HepG2 (cell line): ENCODE results near the gene PA2G4. TPM values are rescaled to one million over a fixed set of nuclear protein-coding genes. Genes with fewer than 3 reads are reported as not detected.

ENCODE experiments used
- AKAP8 ChIP-seq: sonication (generic); formaldehyde crosslinking; IDR thresholded peaks from 2 replicates; pipeline ENCODE4 v1.5.1; 2020; ENCODE audit warnings: mild to moderate bottlenecking, missing genetic modification reagents
- BRD4 ChIP-seq: sonication (generic); formaldehyde crosslinking; IDR thresholded peaks from 2 replicates; pipeline ENCODE4 v1.4.0; 2020; ENCODE audit warnings: missing genetic modification reagents
- CENPX ChIP-seq: sonication (generic); formaldehyde crosslinking; IDR thresholded peaks from 2 replicates; pipeline ENCODE4 v1.9.0; 2021; ENCODE audit warnings: mild to moderate bottlenecking, missing genetic modification reagents, moderate library complexity
- DNMT1 ChIP-seq: sonication (generic); formaldehyde crosslinking; IDR thresholded peaks from 2 replicates; pipeline ENCODE4 v1.5.1; 2020; ENCODE audit warnings: mild to moderate bottlenecking, missing genetic modification reagents
- FOXK1 ChIP-seq: sonication (generic); formaldehyde crosslinking; IDR thresholded peaks from 2 replicates; pipeline ENCODE4 v1.4.0; 2020; ENCODE audit warnings: low read depth, missing genetic modification reagents, borderline replicate concordance
- HNF4A ChIP-seq: sonication (generic); formaldehyde crosslinking; IDR thresholded peaks from 2 replicates; pipeline ENCODE4 v1.4.0; 2020; ENCODE audit warnings: missing genetic modification reagents
- JARID2 ChIP-seq: sonication (generic); formaldehyde crosslinking; IDR thresholded peaks from 2 replicates; pipeline ENCODE4 v1.8.1; 2023; ENCODE audit warnings: missing genetic modification reagents, inconsistent platforms; ENCODE audit not compliant: insufficient replicate concordance
- JUN ChIP-seq: sonication (generic); formaldehyde crosslinking; IDR thresholded peaks from 2 replicates; pipeline ENCODE4 v1.4.0; 2020; ENCODE audit warnings: mild to moderate bottlenecking, missing genetic modification reagents
- KDM5B ChIP-seq: sonication (generic); formaldehyde crosslinking; IDR thresholded peaks from 2 replicates; pipeline ENCODE4 v1.4.0; 2020; ENCODE audit warnings: missing genetic modification reagents, mild to moderate bottlenecking, borderline replicate concordance
- KLF16 ChIP-seq, 2 experiments: sonication (generic) in 1 of 2; formaldehyde crosslinking in 1 of 2; IDR thresholded peaks; 2 replicates each; pipeline versions ENCODE4 v1.6.1 to v1.8.0; 2016 to 2023; ENCODE audit warnings: missing genetic modification reagents in 2 of 2, missing compliant biosample characterization in 1 of 2
- MEF2D ChIP-seq: sonication (generic); formaldehyde crosslinking; IDR thresholded peaks from 2 replicates; pipeline ENCODE4 v1.5.1; 2020; ENCODE audit warnings: mild to moderate bottlenecking, missing genetic modification reagents
- MEIS2 ChIP-seq: sonication (generic); formaldehyde crosslinking; IDR thresholded peaks from 2 replicates; pipeline ENCODE4 v1.9.0; 2021; ENCODE audit warnings: mild to moderate bottlenecking, missing genetic modification reagents
- MLX ChIP-seq: IDR thresholded peaks from 2 replicates; pipeline ENCODE4 v1.6.1; 2016
- RELA ChIP-seq: sonication (generic); formaldehyde crosslinking; IDR thresholded peaks from 2 replicates; pipeline ENCODE4 v1.4.0; 2020; ENCODE audit warnings: missing genetic modification reagents
- SP4 ChIP-seq: sonication (generic); formaldehyde crosslinking; IDR thresholded peaks from 2 replicates; pipeline ENCODE4 v1.8.1; 2023; ENCODE audit warnings: mild to moderate bottlenecking, missing genetic modification reagents
- TEF ChIP-seq: sonication (generic); formaldehyde crosslinking; IDR thresholded peaks from 2 replicates; pipeline ENCODE4 v1.5.0; 2020; ENCODE audit warnings: missing genetic modification reagents
- ZBTB8A ChIP-seq: sonication (generic); formaldehyde crosslinking; IDR thresholded peaks from 2 replicates; pipeline ENCODE4 v1.4.0; 2020; ENCODE audit warnings: mild to moderate bottlenecking, low read depth, missing genetic modification reagents, borderline replicate concordance
- ZNF430 ChIP-seq: sonication (generic); formaldehyde crosslinking; IDR thresholded peaks from 2 replicates; pipeline ENCODE4 v1.9.0; 2021; ENCODE audit warnings: mild to moderate bottlenecking, missing genetic modification reagents
- ZNF749 ChIP-seq: sonication (generic); formaldehyde crosslinking; IDR thresholded peaks from 2 replicates; pipeline ENCODE4 v1.8.0; 2022; ENCODE audit warnings: mild to moderate bottlenecking, missing genetic modification reagents, moderate library complexity, borderline replicate concordance
- ZNF891 ChIP-seq: sonication (generic); formaldehyde crosslinking; IDR thresholded peaks from 2 replicates; pipeline ENCODE4 v1.5.0; 2020; ENCODE audit warnings: mild to moderate bottlenecking, missing genetic modification reagents
- polyA plus RNA-seq, 8 experiments: library from polyadenylated mRNA; depleted of rRNA in 3 of 8; stranded (reverse) in 7 of 8; unstranded in 1 of 8; fragments of >200 nt; fragmentation: Illumina TruSeq in 4 of 8; extraction: Trizol in 4 of 8; gene quantifications; 2 replicates each; pipeline versions ENCODE4 v1.2.1 to v1.2.3, GENCODE V29; 2011 to 2016; ENCODE audit warnings: low read depth in 4 of 8, missing spikeins in 1 of 8, mixed read lengths in 1 of 8; ENCODE audit not compliant: insufficient read depth in 1 of 8
- total RNA-seq, 5 experiments: library from RNA; depleted of rRNA; stranded (reverse); fragments of >200 nt; fragmentation: Illumina TruSeq; extraction: Trizol; gene quantifications; 2 replicates each; pipeline ENCODE4 v1.2.3, GENCODE V29; 2016; ENCODE audit warnings: low read depth in 1 of 5
- TF ChIP-seq, protein P1 (sequence below): sonication (generic); formaldehyde crosslinking; IDR thresholded peaks from 2 replicates; pipeline ENCODE4 v1.8.1; 2023; ENCODE audit warnings: missing genetic modification reagents, mild to moderate bottlenecking, borderline replicate concordance
- TF ChIP-seq, protein P2 (sequence below): sonication (generic); formaldehyde crosslinking; IDR thresholded peaks from 2 replicates; pipeline ENCODE4 v1.4.0; 2020; ENCODE audit warnings: missing genetic modification reagents, borderline replicate concordance

Gene PA2G4
- total and polyA plus RNA-seq, 2 of the 13 experiments (the other 11 are each of a cell fraction or from before 2014, with no cell fraction given): 147 to 240 TPM

DNA sequence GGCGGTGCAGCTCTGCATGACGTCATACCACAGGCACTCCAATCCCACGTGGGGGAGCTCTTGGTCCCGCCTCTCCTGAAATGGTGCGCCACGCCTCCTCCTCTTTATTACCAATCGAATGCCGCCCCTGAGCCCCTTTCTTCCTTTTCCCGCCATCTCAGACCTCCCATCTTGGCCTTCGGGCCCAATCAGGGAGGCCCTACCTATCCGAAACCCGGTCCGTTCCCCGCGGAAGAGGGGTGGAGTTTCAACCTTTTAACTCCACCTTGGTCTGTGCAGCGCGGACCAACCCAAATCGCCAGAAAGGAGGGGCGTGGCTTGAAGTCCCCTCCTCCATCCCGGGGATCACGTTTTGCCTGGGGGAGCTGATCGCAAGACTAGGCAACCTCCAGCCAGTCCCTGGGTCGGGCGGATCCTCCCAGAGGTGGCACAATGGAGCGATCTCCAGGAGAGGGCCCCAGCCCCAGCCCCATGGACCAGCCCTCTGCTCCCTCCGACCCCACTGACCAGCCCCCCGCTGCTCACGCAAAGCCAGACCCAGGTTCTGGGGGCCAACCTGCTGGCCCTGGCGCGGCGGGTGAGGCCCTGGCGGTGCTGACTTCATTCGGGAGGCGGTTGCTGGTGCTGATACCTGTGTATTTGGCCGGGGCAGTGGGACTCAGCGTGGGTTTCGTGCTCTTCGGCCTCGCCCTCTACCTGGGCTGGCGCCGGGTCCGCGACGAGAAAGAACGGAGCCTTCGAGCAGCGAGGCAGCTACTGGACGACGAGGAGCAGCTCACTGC lies 23.7 kb downstream of the PA2G4 start, which contains the start of gene ESYT1 (continued):
- TF ChIP-seq FOXK1 (CRISPR knock-in tag) (no peak; the same call in 1 of the 2 replicates), MLX (CRISPR knock-in tag) (0 out of 2 replicates have a peak, but pooled peaks have one; percentile 13), ZNF430 (CRISPR knock-in tag) (0 out of 2 replicates have a peak, but pooled peaks have one; percentile 51), RELA (CRISPR knock-in tag) (0 out of 2 replicates have a peak, but pooled peaks have one; percentile 57), DNMT1 (CRISPR knock-in tag) (no peak), JUN (peak; percentile 75), KDM5B (CRISPR knock-in tag) (0 out of 2 replicates have a peak, but pooled peaks have one; percentile 35), AKAP8 (CRISPR knock-in tag) (peak; percentile 56; the same call in 1 of the 2 replicates), KLF16 (CRISPR knock-in tag; IDR thresholded peaks at IDR 0.05) (peak in 1 of 2 experiments; percentile 69; a peak in 2 of 4 replicates), ZNF891 (CRISPR knock-in tag) (peak; percentile 76; the same call in 1 of the 2 replicates), MEF2D (CRISPR knock-in tag) (peak; percentile 73; the same call in 1 of the 2 replicates), ZNF749 (peak; percentile 45; the same call in 1 of the 2 replicates), SP4 (peak; percentile 96), MEIS2 (CRISPR knock-in tag) (no peak; the same call in 1 of the 2 replicates), CENPX (CRISPR knock-in tag) (no peak), ZBTB8A (CRISPR knock-in tag) (no peak), JARID2 (CRISPR knock-in tag) (no peak), HNF4A (no peak), TEF (CRISPR knock-in tag) (peak; percentile 46; the same call in 1 of the 2 replicates), BRD4 (CRISPR knock-in tag) (0 out of 2 replicates have a peak, but pooled peaks have one; percentile 73)
- TF ChIP-seq, protein P1, sequence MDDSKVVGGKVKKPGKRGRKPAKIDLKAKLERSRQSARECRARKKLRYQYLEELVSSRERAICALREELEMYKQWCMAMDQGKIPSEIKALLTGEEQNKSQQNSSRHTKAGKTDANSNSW (CRISPR knock-in tag): no peak
- TF ChIP-seq, protein P2, sequence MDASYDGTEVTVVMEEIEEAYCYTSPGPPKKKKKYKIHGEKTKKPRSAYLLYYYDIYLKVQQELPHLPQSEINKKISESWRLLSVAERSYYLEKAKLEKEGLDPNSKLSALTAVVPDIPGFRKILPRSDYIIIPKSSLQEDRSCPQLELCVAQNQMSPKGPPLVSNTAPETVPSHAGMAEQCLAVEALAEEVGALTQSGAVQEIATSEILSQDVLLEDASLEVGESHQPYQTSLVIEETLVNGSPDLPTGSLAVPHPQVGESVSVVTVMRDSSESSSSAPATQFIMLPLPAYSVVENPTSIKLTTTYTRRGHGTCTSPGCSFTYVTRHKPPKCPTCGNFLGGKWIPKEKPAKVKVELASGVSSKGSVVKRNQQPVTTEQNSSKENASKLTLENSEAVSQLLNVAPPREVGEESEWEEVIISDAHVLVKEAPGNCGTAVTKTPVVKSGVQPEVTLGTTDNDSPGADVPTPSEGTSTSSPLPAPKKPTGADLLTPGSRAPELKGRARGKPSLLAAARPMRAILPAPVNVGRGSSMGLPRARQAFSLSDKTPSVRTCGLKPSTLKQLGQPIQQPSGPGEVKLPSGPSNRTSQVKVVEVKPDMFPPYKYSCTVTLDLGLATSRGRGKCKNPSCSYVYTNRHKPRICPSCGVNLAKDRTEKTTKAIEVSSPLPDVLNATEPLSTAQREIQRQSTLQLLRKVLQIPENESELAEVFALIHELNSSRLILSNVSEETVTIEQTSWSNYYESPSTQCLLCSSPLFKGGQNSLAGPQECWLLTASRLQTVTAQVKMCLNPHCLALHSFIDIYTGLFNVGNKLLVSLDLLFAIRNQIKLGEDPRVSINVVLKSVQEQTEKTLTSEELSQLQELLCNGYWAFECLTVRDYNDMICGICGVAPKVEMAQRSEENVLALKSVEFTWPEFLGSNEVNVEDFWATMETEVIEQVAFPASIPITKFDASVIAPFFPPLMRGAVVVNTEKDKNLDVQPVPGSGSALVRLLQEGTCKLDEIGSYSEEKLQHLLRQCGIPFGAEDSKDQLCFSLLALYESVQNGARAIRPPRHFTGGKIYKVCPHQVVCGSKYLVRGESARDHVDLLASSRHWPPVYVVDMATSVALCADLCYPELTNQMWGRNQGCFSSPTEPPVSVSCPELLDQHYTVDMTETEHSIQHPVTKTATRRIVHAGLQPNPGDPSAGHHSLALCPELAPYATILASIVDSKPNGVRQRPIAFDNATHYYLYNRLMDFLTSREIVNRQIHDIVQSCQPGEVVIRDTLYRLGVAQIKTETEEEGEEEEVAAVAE (CRISPR knock-in tag): peak; percentile 11; the same call in 1 of the 2 replicates
